Fibroblast of villous mesenchyme (primary cell): ENCODE results near the gene EGR2. TPM values are rescaled to one million over a fixed set of nuclear protein-coding genes. Genes with fewer than 3 reads are reported as not detected.

Source experiments
- DNase-seq: peaks from one replicate; pipeline ENCODE4 v3.0.0-alpha.2; 2010; ENCODE audit warnings: low read depth
- H3K4me3 ChIP-seq: 2 replicates; pipeline ENCODE4 v1.5.1; 2011; ENCODE audit warnings: low read depth, mild to moderate bottlenecking, low read length
- CTCF ChIP-seq: IDR thresholded peaks from 2 replicates; pipeline ENCODE4 v1.5.1; 2012; ENCODE audit warnings: low read depth, mild to moderate bottlenecking, low read length; ENCODE audit not compliant: insufficient read depth
- total RNA-seq: library from RNA; depleted of rRNA; stranded (reverse); fragments of >200 nt; gene quantifications from 2 replicates; pipeline ENCODE4 v1.2.3, GENCODE V29; 2012

Gene EGR2
- total RNA-seq, 1 donor: 1.7 TPM

GRCh38 chr10:62764011-62764410, 52.2 kb downstream of the EGR2 start:
- TF ChIP-seq CTCF: no peak

GRCh38 chr10:62763155-62763554, 53.0 kb downstream of the EGR2 start:
- DNase-seq: no peak
- no peak for TF ChIP-seq CTCF
- no peak overlapping the region for H3K4me3 ChIP-seq

More at GRCh38 chr10:62764011-62764410, 52.2 kb downstream of the EGR2 start:
- H3K4me3 ChIP-seq: no peak overlapping the region
- DNase-seq: no peak

Other genes with a start within 250 kb of the EGR2 start
- 25.5 and 29.0 TPM in 2 replicates for gene ADO, start 11.6 kb downstream of the EGR2 start, total RNA-seq